Adipocyte (in vitro differentiated cells): ENCODE results near the gene CAPN2.
A peak's percentile ranks its signal among the peaks of the same experiment; 100 is the strongest.

ENCODE experiments used
- DNase-seq: peaks from one replicate; pipeline ENCODE4 v3.0.0-alpha.2; 2015; ENCODE audit warnings: low read depth
- H3K27me3 ChIP-seq: replicated peaks from 2 replicates; pipeline ENCODE4 v1.7.0; 2013; ENCODE audit warnings: mild to moderate bottlenecking, low read length, moderate library complexity; ENCODE audit not compliant: control insufficient read depth, insufficient read depth
- H3K36me3 ChIP-seq: 2 replicates; pipeline ENCODE4 v1.7.0; 2013; ENCODE audit warnings: low read length, mild to moderate bottlenecking, moderate library complexity; ENCODE audit not compliant: control insufficient read depth, insufficient read depth, severe bottlenecking
- H3K4me1 ChIP-seq: 2 replicates; pipeline ENCODE4 v1.7.0; 2013; ENCODE audit warnings: mild to moderate bottlenecking, low read length, moderate library complexity; ENCODE audit not compliant: control insufficient read depth, insufficient read depth
- H3K4me3 ChIP-seq: 2 replicates; pipeline ENCODE4 v1.7.0; 2013; ENCODE audit warnings: mild to moderate bottlenecking, low read length, moderate library complexity
- H3K9ac ChIP-seq: 2 replicates; pipeline ENCODE4 v1.7.0; 2013; ENCODE audit warnings: mild to moderate bottlenecking, low read length, moderate library complexity
- H3K9me3 ChIP-seq: 2 replicates; pipeline ENCODE4 v1.7.0; 2013; ENCODE audit warnings: mild to moderate bottlenecking, low read length, moderate library complexity; ENCODE audit not compliant: control insufficient read depth

The CAPN2 gene

DNA sequence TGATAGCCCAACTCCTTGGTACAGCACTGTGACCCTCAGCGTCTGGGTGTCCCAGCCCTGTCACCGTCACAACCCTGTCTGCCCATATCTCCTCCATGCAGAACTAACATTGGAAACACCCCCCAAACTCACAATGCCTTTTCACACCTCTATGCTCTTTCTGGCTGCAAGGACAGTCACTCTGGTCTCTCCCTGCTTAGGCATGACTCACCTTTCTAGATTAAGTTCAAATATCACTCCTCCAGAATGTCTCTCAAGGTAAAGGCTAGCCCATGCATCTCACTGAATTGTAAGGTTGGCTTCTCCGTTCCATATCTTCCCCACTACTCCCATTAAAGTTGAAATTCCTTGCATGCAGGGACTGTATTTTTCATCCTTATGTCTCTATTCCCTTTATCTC, 29.8 kb upstream of the CAPN2 start:
- H3K36me3 ChIP-seq, result no peaks in the 10 kb centered on the region

DNA sequence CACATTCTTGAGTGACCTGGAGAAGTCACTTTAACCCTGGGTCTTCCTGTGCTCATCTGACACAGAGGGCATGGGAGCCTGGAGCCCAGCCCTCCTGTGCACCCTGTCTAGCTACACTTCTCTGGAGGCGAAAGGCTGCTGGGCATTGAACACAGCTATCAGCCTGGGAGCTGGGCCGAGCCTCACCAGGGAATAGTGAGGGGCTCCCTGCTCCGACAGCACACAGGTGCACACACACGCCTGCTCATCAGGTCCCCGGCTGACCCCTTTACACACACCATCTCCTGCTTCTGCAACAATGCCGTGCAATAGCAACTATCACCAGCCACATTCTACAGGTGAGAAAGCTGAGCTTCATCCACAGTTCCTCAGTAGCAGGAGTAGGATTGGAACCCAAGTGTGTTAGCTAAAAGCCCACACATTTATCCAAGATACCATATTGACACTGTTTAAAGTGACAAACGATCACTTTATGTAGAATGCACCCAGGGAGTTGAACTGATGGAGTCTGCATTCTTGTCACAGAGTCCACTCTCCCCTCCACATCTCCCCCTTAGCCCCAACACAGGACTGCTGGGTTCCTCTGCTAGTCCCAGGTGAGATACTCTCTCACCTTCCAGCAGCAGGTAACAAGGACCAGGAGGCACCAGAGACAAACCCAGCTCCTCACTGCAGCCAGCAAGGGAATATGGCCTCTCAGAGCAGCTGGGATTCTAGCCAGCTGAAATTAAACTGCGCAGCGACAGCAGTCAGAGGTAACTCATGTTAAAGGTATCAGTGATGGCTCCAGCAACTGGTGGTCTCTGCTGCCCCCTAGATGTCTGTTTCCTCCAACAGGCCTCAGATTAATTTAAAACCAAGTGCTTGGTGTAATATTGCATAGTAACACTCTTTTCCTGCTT, 28.5 kb upstream of the CAPN2 start:
- no peaks in the 10 kb centered on the region for H3K9me3 ChIP-seq
- H3K36me3 ChIP-seq, result no peaks in the 10 kb centered on the region
- H3K27me3 ChIP-seq, result peaks cover 14% of the 10 kb centered on the region
- H3K9ac ChIP-seq, result no peak overlapping the region
- H3K4me3 ChIP-seq, result no peak overlapping the region
- peak; percentile 66 for DNase-seq
- H3K4me1 ChIP-seq, result no peaks in the 10 kb centered on the region

More for the DNA sequence above, 29.8 kb upstream of the CAPN2 start:
- Histone ChIP-seq H3K4me1 (no peaks in the 10 kb centered on the region), H3K9ac (no peak overlapping the region), H3K4me3 (no peak overlapping the region), H3K27me3 (peaks cover 14% of the 10 kb centered on the region), H3K9me3 (no peaks in the 10 kb centered on the region)
- no peak for DNase-seq

DNA sequence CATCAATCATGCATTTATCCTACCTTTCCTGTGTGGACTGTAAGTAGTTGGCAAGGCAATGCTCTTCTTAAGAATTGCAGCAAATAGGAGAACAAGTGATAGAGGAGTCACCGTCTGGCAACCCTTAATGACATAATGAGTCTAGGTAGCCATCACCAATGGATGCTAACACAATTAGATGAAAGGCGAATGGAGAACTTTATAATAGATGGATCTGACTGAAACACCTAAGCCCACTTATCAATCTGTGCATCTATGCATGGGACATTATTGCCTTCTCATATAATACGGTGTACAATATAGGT, 27.9 kb upstream of the CAPN2 start:
- Histone ChIP-seq H3K27me3 (peaks cover 14% of the 10 kb centered on the region), H3K9me3 (no peaks in the 10 kb centered on the region), H3K9ac (no peak overlapping the region), H3K36me3 (no peaks in the 10 kb centered on the region), H3K4me1 (no peaks in the 10 kb centered on the region), H3K4me3 (no peak overlapping the region)
- no peak for DNase-seq

DNA sequence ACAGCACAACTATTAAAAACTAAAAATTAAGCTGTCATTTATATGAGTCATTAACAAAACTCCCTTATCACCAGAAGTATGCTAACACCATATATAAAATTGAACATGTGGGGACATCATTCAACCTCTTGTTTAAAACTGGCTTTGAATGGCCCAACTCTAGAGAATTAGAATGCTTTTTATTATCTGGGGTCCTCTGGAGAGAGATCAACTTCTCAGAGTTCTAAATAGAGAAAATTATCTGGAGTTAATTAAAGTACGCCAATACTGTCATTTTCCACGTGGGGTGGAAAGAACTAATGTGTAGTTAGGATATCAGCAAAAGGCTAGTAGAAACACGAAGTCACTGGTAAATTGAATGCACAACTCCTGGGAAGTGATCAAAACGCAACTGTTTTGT, 21.2 kb upstream of the CAPN2 start:
- H3K36me3 ChIP-seq, result no peaks in the 10 kb centered on the region
- no peak overlapping the region for H3K9ac ChIP-seq
- no peak overlapping the region for H3K4me3 ChIP-seq
- no peaks in the 10 kb centered on the region for H3K9me3 ChIP-seq
- no peaks in the 10 kb centered on the region for H3K27me3 ChIP-seq
- DNase-seq, result no peak
- no peaks in the 10 kb centered on the region for H3K4me1 ChIP-seq

DNA sequence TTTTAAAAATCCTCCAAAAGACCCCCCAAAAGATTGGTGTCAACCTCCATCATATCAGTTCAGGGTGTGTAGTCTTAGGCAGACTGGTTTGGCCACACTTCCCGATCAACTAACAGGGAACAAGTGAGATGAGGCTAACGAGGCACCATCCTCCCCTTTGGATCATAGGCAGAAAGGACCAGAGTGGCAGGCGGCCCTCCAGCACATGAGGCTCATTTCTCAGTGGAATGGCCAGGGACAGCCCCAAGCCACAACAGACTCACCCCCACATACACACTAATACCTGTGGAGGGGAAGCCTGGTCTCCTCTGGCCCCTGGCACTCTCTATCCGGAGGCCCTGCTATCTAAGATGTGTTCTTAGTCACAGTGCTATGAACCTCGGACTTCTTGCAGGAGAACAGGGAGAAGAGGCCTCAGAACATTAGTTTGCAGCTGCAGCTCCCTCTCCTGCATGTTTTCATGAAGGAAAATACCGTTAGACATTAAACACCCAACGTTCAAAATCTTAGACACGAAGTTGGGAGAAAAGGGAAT, 17.3 kb upstream of the CAPN2 start:
- H3K36me3 ChIP-seq, result no peaks in the 10 kb centered on the region
- DNase-seq, result no peak
- H3K4me3 ChIP-seq, result no peak overlapping the region
- H3K27me3 ChIP-seq, result no peaks in the 10 kb centered on the region
- H3K9me3 ChIP-seq, result no peaks in the 10 kb centered on the region
- no peak overlapping the region for H3K9ac ChIP-seq
- peaks cover 10% of the 10 kb centered on the region for H3K4me1 ChIP-seq

DNA sequence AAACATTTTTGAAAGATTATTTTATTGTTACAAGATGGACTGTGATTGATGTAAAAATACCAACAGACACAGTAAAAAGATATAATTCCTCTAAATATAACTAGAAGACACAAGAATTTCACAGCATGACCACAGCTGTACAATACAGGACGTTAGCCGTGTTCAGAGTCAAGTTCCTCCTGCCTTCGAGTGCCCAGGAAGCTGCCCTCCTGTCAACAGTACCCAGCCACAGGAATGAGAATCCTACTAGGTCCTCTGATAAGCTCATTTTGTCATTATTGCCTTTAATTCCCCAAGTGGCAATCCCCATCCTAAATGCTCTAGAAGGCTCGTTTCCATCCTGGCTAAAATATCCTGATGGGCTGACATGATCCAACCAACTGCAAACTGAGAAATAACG, 16.4 kb upstream of the CAPN2 start:
- Histone ChIP-seq H3K4me3 (no peak overlapping the region), H3K9me3 (no peaks in the 10 kb centered on the region), H3K27me3 (no peaks in the 10 kb centered on the region), H3K9ac (no peak overlapping the region), H3K4me1 (peaks cover 18% of the 10 kb centered on the region), H3K36me3 (no peaks in the 10 kb centered on the region)
- DNase-seq, result no peak

DNA sequence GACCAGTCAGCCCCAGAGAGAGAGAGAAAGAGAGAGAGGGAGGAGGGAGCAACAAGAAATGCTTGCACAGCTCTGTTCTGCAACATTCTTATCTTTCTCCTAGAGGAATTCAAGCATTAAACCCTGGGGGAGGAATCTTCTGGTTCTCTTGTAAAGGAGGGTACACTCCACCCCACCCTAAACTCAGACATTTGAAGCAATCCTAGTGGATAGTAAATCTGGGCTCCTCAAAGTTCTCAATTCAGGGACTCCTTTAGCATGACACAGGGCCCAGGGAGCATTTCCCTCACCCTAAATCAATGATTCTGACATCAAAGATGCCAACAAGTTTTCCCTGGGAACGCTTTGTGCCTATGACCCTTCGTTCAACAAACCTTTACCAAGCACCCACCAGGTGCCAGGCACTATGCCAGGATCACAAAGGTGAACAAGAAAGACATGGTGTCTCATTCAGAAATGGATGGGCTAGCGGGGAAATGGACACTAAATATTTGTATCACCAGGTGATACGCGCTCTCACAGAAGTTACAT, 11.9 kb upstream of the CAPN2 start:
- Histone ChIP-seq H3K27me3 (no peaks in the 10 kb centered on the region), H3K36me3 (no peaks in the 10 kb centered on the region), H3K9ac (peak overlapping the region; percentile 92), H3K9me3 (no peaks in the 10 kb centered on the region), H3K4me1 (peaks cover 53% of the 10 kb centered on the region), H3K4me3 (peak overlapping the region; percentile 62)
- DNase-seq, result peak; percentile 57

DNA sequence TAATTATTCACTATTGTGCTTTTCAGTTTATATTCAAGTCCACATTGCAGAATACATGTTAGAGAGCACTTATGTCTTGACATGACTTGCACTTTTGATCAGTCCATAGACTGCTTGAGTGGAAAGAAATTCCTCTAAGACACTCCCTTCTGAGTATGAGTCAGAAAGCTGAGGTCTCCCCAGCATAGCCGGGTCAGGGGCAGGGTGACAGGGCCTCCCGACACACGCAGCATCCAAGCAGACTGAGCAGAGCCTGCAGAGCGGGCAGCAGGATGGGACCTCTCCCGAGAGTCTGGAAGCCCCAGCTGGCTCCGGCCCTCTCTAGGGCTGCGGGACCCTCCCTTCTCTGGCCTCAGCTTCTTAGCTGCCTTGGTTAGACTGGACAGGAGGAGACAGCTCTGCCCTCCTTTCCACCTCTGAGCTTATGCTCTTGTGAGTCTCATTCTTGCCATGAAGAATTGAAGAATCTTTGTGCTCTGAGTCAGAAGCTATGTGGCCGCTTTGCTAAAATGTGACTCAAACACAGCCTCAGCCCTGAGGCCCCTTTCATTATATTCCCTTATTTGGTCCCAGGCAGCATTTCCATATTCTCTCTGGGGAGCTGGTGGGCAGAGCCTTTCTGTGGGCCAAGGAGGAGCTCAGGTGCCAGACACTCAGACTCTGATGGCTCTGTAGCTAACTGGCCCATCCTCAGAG, 11.2 kb upstream of the CAPN2 start:
- no peaks in the 10 kb centered on the region for H3K36me3 ChIP-seq
- peak overlapping the region; percentile 92 for H3K9ac ChIP-seq
- H3K4me1 ChIP-seq, result peaks cover 59% of the 10 kb centered on the region
- no peaks in the 10 kb centered on the region for H3K9me3 ChIP-seq
- DNase-seq, result peak; percentile 96
- no peaks in the 10 kb centered on the region for H3K27me3 ChIP-seq
- peak overlapping the region; percentile 62 for H3K4me3 ChIP-seq

DNA sequence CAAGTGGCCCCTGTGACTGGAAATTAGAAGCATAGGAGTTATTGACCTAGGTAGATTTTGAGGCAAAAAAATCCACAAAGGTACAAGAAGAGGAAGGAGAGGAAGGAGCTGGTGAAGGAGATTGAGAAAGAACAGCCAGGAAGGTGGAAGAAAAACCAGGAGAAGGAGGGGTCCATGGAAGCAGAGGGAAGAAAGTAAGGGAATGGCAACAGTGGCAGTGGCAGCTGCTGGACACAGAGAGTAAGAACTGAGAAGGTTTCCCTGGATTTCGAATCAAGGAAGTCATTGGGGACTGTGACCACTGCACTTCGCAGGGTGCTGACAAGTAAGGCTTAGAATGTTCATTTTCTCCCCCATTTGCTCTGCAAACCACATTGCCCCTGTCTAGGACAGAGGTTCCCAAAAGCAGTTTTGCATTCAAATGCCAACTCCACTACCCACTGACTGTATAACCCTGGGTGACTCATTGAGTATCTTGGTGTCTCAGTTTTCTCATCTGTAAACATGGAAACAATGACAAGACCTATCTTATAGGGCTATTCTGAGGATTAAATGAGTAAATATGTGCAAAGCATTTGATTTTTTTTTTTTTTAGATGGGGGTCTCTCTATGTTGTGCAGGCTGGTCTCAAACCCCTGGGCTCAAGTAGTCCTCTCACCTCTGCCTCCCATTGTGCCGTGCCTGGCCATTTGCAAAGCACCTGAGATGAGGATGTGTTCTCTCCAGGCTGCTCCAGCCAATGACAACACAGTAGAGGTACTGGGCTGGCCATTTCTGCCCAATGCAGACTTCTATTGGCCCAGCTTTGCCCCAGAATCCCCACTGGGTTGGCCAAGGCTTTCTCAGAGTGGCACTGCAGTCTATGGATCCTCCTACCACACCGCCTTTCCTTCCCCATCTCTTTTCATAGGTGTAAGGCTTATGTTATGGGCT, 9.3 kb upstream of the CAPN2 start:
- DNase-seq, result peak; percentile 72
- Histone ChIP-seq H3K27me3 (no peaks in the 10 kb centered on the region), H3K9ac (peak overlapping the region; percentile 78), H3K4me1 (peaks cover 77% of the 10 kb centered on the region), H3K36me3 (no peaks in the 10 kb centered on the region), H3K9me3 (no peaks in the 10 kb centered on the region), H3K4me3 (peak overlapping the region; percentile 63)

DNA sequence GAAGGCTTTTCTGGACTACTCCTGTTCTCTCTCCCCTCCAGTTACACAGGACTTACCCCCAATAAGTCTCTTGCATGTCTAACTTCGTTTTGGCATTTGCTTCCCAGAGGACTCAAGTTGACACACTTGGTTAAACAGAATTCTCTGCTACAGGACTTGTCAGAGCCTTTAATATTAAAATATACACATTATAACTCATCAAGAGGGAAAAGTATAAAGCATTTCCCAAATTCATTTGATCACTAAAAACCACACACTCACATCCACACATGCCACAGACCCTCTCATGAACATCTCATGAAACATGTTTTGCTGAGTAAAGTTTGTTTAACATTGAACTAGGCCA, 8.7 kb upstream of the CAPN2 start:
- peak overlapping the region; percentile 26 for H3K9ac ChIP-seq
- peaks cover 84% of the 10 kb centered on the region for H3K4me1 ChIP-seq
- DNase-seq, result no peak

More for the DNA sequence above, 8.7 kb upstream of the CAPN2 start:
- Histone ChIP-seq H3K27me3 (no peaks in the 10 kb centered on the region), H3K9me3 (no peaks in the 10 kb centered on the region), H3K36me3 (no peaks in the 10 kb centered on the region), H3K4me3 (no peak overlapping the region)
